RWPE2 (cell line): ENCODE measurements around the gene SLC51A.

Experiments
- ATAC-seq: fragments of 200-7000 bp; cut with Tn5 transposase; 3 replicates; pipeline ENCODE4 v1.9.1; 2021; ENCODE audit warnings: low read depth
- DNase-seq: peaks from one replicate; pipeline ENCODE4 v3.0.0-alpha.2; 2020; ENCODE audit warnings: low spot score
- H3K27ac ChIP-seq: fragments of 450-650 bp; 2 replicates; pipeline ENCODE4 v1.5.1; 2017; ENCODE audit warnings: mild to moderate bottlenecking; ENCODE audit not compliant: poor library complexity, severe bottlenecking
- H3K27me3 ChIP-seq: fragments of 250-450 bp; sonication (Bioruptor Pico); 2 replicates; pipeline ENCODE4 v1.5.1; 2021; ENCODE audit warnings: mild to moderate bottlenecking, moderate library complexity; ENCODE audit not compliant: insufficient read depth, poor library complexity, severe bottlenecking
- H3K36me3 ChIP-seq: fragments of 250-450 bp; sonication (Bioruptor Pico); 2 replicates; pipeline ENCODE4 v1.5.1; 2020; ENCODE audit warnings: low read depth, mild to moderate bottlenecking, moderate library complexity
- H3K4me1 ChIP-seq: fragments of 250-450 bp; sonication (Bioruptor Pico); 2 replicates; pipeline ENCODE4 v1.5.1; 2021; ENCODE audit warnings: mild to moderate bottlenecking, moderate library complexity; ENCODE audit not compliant: insufficient read depth, poor library complexity, severe bottlenecking
- H3K4me3 ChIP-seq: fragments of 250-450 bp; sonication (Bioruptor Pico); 2 replicates; pipeline ENCODE4 v1.5.1; 2021; ENCODE audit warnings: mild to moderate bottlenecking, moderate library complexity; ENCODE audit not compliant: severe bottlenecking
- H3K9me3 ChIP-seq: fragments of 250-450 bp; sonication (Bioruptor Pico); 2 replicates; pipeline ENCODE4 v1.5.1; 2021; ENCODE audit warnings: mild to moderate bottlenecking, moderate library complexity; ENCODE audit not compliant: severe bottlenecking
- TF ChIP-seq, protein P1 (sequence below): fragments of 450-650 bp; IDR thresholded peaks from one replicate; pipeline ENCODE4 v1.5.1; 2017; ENCODE audit warnings: mild to moderate bottlenecking, moderate library complexity; ENCODE audit not compliant: poor library complexity, severe bottlenecking

The SLC51A gene

DNA sequence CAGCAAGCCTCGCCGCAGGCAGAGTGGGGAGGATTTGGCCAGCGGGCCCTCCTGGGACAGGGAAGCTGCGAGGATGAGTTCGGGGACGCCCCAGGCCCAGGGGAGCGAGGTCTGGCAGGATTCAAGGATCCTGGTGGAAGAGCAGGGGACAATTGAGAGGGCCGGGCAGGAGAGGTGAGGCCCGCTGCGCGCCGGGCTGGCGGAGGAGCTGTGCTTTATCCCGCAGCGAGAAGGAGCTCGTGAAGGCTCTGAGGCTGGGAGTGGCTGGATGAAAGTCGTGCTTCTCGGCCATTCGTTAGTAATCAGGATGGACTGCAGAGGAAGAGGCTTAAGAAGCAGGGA lies 3.6 kb downstream of the SLC51A start:
- H3K27ac ChIP-seq = no peak overlapping the region
- peaks cover 6% of the 10 kb centered on the region for H3K4me1 ChIP-seq
- H3K9me3 ChIP-seq = no peaks in the 10 kb centered on the region
- no peak overlapping the region for H3K4me3 ChIP-seq
- H3K27me3 ChIP-seq = no peaks in the 10 kb centered on the region
- TF ChIP-seq, protein P1, sequence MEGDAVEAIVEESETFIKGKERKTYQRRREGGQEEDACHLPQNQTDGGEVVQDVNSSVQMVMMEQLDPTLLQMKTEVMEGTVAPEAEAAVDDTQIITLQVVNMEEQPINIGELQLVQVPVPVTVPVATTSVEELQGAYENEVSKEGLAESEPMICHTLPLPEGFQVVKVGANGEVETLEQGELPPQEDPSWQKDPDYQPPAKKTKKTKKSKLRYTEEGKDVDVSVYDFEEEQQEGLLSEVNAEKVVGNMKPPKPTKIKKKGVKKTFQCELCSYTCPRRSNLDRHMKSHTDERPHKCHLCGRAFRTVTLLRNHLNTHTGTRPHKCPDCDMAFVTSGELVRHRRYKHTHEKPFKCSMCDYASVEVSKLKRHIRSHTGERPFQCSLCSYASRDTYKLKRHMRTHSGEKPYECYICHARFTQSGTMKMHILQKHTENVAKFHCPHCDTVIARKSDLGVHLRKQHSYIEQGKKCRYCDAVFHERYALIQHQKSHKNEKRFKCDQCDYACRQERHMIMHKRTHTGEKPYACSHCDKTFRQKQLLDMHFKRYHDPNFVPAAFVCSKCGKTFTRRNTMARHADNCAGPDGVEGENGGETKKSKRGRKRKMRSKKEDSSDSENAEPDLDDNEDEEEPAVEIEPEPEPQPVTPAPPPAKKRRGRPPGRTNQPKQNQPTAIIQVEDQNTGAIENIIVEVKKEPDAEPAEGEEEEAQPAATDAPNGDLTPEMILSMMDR = no peak
- ATAC-seq (no peak), DNase-seq (no peak)
- H3K36me3 ChIP-seq = no peaks in the 10 kb centered on the region

DNA sequence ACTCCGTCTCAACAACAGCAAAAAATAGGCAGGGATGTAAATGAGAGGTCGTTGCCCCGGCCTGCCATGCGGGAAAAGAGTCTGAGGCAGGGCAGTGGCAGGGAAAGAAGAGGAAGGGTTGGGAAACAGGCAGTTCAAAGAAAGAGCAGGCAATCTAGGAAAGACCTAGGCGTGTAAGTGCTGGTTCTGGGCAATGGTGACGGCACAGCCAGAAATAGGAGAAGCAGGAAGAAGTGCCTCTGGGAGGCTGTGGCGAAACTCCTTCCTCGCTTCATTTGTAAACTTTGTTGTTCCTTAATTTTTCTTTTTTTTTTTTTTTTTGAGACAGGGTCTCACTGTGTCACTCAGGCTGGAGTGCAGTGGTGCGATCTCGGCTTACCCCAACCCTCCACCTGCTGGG lies 4.3 kb downstream of the SLC51A start:
- Histone ChIP-seq H3K27ac (no peak overlapping the region), H3K27me3 (no peaks in the 10 kb centered on the region), H3K36me3 (no peaks in the 10 kb centered on the region), H3K4me3 (no peak overlapping the region), H3K9me3 (no peaks in the 10 kb centered on the region), H3K4me1 (peaks cover 6% of the 10 kb centered on the region)
- TF ChIP-seq, protein P1 = no peak
- DNase-seq (no peak), ATAC-seq (no peak)

DNA sequence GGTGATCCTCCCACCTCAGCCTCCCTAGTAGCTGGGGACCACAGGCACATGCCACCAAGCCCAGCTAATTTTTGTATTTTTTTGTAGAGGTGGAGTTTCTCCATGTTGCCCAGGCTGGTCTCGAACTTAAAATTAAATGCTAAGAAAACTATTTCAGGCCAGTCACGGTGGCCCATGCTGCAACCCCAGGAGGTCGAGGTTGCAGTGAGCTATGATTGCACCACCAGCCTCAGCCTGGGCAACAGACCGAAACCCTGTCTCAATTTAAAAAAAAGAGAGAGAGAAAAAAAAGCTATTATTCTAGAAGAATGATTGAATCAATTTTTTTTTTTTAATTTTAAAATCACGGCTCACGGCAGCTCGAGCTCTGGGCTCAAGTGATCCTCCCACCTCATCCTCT lies 4.7 kb downstream of the SLC51A start:
- H3K4me1 ChIP-seq = peaks cover 6% of the 10 kb centered on the region
- TF ChIP-seq, protein P1 = no peak
- no peak overlapping the region for H3K4me3 ChIP-seq
- no peak overlapping the region for H3K27ac ChIP-seq
- DNase-seq (no peak), ATAC-seq (no peak)
- H3K36me3 ChIP-seq = no peaks in the 10 kb centered on the region
- no peaks in the 10 kb centered on the region for H3K9me3 ChIP-seq
- H3K27me3 ChIP-seq = no peaks in the 10 kb centered on the region

DNA sequence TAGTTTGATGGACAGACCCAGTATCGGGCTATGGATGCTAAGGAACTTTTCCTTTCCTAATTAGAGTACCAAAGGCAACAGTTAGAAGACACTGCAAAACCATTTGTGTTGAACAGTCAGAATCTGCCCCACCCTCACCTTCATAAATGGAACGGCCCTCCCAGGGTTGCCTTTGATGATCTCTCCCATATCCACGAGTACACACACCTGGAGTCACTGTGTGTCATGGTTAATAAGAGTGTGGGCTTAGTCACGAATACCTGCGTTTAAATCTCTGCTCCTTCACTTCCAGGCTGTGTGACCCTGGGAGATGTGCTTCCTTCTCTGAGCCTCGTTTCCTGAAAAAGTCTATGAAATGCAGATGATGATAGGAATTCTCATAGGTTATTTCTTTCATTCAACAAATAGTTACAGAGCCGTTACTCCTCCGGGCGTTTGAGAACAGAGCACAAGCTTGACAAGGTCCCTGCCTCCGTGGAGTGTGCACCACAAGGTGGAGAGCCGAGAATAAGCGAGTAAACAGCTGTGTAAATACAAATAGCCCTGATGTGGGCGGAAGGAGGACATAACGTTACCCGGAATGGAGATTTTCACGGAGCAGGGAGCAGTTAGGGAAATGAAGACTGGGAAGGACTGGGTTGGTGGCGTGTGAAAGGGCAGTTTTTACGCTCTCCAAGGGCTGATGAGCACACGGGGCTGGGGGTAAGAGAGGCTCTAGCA lies 6.7 kb downstream of the SLC51A start:
- ATAC-seq (peak; percentile 22; the same call in 1 of the 3 replicates), DNase-seq (no peak)
- Histone ChIP-seq H3K4me3 (no peak overlapping the region), H3K9me3 (no peaks in the 10 kb centered on the region), H3K36me3 (no peaks in the 10 kb centered on the region), H3K27me3 (no peaks in the 10 kb centered on the region), H3K27ac (no peak overlapping the region), H3K4me1 (peaks cover 6% of the 10 kb centered on the region)
- TF ChIP-seq, protein P1 = no peak

DNA sequence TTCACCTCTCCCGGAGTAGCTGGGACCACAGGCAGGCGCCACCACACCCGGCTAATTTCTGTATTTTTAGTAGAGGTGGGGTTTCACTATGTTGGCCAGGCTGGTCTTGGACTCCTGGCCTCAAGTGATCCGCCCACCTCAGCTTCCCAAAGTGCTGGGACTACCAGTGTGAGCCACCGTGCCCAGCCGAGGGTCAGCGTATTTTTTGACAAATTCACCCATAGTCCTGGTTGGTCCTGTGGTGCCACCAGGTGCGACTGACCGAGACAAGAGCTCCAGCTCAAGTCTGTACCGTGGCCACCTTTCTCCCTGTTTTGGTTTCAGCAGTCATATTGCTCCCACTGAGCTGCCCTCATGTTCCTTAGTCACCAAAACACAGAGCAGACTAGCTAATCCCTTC lies 8.8 kb downstream of the SLC51A start:
- Histone ChIP-seq H3K9me3 (no peaks in the 10 kb centered on the region), H3K27me3 (no peaks in the 10 kb centered on the region), H3K27ac (no peak overlapping the region), H3K4me1 (no peaks in the 10 kb centered on the region), H3K36me3 (no peaks in the 10 kb centered on the region), H3K4me3 (no peak overlapping the region)
- TF ChIP-seq, protein P1 = no peak
- DNase-seq (no peak), ATAC-seq (no peak)
